GM13977 (cell line): Measurements from ENCODE around the gene ZBTB7C.

Experiments
- DNase-seq: peaks from one replicate; pipeline ENCODE4 v3.0.0; 2012; ENCODE audit warnings: low spot score
- in situ Hi-C: fragments of 300-500 bp; cut with MboI; formaldehyde crosslinking; loops from one replicate; pipeline ENCODE4 v1.12.0; 2022; ENCODE audit warnings: low sequenced_read_pairs, low pct_unique_long_range_greater_than_20kb, mixed read lengths, inconsistent platforms; ENCODE audit not compliant: unreplicated experiment
- TF ChIP-seq, protein P1 (sequence below): IDR thresholded peaks from 2 replicates; pipeline ENCODE4 v1.5.1; 2012; ENCODE audit warnings: mild to moderate bottlenecking, control low read depth; ENCODE audit not compliant: insufficient read depth; ENCODE audit errors: extremely low read depth, missing control alignments

ZBTB7C gene

DNA sequence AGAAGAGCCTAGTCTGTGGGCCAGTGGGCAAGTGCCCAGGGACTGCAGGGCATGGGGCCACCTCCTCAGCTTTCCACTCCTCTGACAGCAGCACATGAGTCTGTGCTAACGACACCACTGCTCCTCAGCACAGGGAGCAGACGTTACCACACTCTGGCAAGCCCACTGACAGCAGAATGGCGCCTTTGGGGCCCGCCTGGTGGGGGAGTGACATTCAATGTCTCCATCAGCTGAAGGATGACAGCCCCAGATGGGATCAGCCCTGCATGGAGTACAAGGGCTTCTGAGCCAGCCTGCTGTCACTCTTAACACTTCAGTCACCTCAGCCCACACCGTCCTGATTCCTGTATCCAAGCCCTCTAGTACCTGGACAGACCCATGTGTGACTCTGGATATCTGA lies 329.3 kb downstream of the ZBTB7C start:
- in situ Hi-C loops: no loop called here
- no peak for DNase-seq
- TF ChIP-seq, protein P1, sequence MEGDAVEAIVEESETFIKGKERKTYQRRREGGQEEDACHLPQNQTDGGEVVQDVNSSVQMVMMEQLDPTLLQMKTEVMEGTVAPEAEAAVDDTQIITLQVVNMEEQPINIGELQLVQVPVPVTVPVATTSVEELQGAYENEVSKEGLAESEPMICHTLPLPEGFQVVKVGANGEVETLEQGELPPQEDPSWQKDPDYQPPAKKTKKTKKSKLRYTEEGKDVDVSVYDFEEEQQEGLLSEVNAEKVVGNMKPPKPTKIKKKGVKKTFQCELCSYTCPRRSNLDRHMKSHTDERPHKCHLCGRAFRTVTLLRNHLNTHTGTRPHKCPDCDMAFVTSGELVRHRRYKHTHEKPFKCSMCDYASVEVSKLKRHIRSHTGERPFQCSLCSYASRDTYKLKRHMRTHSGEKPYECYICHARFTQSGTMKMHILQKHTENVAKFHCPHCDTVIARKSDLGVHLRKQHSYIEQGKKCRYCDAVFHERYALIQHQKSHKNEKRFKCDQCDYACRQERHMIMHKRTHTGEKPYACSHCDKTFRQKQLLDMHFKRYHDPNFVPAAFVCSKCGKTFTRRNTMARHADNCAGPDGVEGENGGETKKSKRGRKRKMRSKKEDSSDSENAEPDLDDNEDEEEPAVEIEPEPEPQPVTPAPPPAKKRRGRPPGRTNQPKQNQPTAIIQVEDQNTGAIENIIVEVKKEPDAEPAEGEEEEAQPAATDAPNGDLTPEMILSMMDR: no peak

DNA sequence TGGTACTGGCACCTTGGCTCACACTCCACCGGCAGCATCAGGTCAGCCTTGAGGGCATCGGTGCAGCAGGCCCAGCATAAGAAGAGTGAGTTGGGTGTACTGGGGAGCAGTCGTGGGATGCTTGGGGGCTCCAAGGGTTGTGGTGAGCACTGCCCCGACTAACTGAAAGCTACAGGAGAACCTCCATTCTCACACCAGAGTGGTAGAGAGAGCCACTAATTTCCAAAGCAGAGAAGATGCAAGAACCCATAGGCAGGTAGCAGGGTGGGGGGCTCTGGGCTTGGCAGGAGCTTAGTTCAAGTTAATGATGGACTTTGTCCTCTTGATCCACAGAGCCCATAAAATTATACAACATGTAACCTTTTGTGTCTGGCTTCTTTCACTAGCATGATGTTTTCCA lies 330.7 kb downstream of the ZBTB7C start:
- TF ChIP-seq, protein P1: no peak
- DNase-seq: no peak
- in situ Hi-C loops: no loop called here

DNA sequence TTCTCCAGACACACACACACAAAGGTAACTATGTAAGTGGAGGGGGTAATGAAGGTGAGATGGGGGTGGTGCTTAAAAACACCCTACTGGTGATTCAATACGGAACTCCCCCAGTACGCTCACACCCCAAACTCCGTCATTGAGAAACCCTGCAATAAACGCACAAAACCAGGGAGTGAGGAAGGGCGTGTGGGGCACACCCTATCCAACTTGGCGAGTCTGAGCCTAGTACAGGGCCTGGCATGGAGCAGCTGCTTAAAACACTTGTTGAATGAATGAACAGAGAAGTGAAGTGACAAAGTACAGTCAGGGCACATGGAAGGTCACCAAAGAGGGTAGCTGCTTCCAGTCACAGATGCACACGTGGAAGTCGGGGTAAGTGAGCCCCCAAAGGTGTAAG lies 331.9 kb downstream of the ZBTB7C start:
- TF ChIP-seq, protein P1: no peak
- DNase-seq: no peak
- in situ Hi-C loops: no loop called here

DNA sequence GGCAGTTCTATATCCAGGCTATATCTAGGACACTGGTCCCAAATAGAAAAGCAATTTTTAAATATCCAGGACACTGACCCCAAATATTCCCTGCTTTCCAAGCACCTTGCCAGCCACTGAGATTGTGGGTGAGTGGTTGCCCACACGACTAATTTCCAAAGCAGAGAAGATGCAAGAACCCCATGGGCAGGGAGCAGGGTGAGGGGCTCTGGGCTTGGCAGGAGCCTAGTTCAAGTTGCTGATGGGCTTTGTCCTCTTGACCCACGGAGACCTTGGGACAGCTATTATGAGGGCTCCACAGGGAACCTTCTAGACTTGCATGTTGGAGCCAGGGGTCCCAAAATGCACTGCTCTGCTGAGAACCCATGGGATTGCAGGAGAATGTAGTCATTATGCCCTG lies 332.7 kb downstream of the ZBTB7C start:
- in situ Hi-C loops: no loop called here
- DNase-seq: no peak
- TF ChIP-seq, protein P1: no peak

- no peak for DNase-seq
- TF ChIP-seq, protein P1: no peak
- in situ Hi-C loops: no loop called here
These were observed 333.5 kb downstream of the ZBTB7C start for GRCh38 chr18:48075707-48076093.

- no peak for DNase-seq
- TF ChIP-seq, protein P1: no peak
- in situ Hi-C loops: no loop called here
These were observed 334.1 kb downstream of the ZBTB7C start for GRCh38 chr18:48074929-48075706.
